Measurements from ENCODE around the gene VTI1A.

Gene VTI1A

DNA sequence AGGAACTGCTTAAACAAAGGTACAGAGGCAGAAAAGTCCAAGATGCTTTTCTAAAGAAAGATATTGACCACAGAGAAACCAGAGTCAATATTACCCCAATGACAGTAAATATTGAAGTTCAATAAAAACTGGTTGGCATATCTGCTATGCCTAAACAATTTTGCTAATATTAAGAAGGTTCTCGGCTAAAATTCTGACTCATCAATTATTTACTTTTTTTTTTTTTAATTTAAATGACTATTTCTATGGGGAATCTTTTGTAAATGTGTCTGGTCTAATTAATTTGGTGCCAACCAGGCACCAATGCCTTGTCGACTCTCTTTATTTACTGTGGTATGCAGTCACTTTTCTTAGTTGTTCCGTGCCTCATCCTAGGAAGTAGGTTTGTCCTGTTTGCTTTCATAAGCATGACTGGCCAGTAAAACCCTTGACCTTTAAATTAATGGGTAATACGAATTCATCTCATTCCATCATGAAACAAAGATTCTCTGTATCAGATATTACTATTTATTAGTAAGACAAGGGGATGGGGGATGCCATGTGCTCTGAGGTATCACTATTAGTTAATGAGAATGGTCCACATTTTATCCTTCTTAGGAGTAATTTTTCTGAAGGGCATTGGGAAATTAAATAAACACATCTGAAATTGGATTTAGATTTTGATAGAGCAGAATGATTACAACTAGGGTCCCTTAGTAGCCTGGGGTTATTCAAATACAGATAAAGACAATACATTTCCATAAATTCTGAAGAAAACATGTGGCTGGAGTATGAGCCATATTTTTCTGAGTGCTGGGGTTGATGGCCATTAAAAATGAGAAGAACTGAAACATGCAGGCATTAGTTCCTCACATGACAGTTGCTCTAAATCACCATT is 154.4 kb downstream of the VTI1A start:
- no peak for TF ChIP-seq CTCF (conservative IDR thresholded peaks at IDR 0.05; ENCODE audit: low read length)
- no peak for DNase-seq (ENCODE audit: low read depth)
- H3K4me3 ChIP-seq (ENCODE audit: low read length), result no peak overlapping the region

- no peak for TF ChIP-seq CTCF (conservative IDR thresholded peaks at IDR 0.05; ENCODE audit: low read length)
- H3K4me3 ChIP-seq (ENCODE audit: low read length), result no peak overlapping the region
- DNase-seq (ENCODE audit: low read depth), result no peak
These were observed 156.0 kb downstream of the VTI1A start for GRCh38 chr10:112603062-112603461.

- no peak for DNase-seq (ENCODE audit: low read depth)
- no peak for TF ChIP-seq CTCF (conservative IDR thresholded peaks at IDR 0.05; ENCODE audit: low read length)
- H3K4me3 ChIP-seq (ENCODE audit: low read length), result no peak overlapping the region
These were observed 158.0 kb downstream of the VTI1A start for GRCh38 chr10:112605063-112605462.

DNA sequence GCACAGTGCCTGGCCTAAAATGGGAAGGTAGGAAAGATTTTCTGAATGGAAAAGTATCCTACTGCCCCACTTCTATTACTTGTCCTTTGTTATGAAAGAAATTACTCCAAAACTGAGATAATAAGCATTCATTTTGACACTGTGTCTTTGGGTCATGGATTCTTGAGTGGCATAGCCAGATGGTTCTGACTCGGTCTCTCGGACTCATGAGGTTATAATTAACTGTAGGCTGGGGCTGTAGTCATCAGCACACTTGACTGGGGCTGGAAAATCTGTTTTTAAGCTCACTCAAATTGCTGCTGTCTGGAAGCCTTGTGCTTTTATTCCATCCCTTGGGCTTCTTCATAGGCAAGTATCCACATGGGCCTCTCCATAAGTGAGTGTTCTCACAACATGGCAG is 160.5 kb downstream of the VTI1A start:
- no peak overlapping the region for H3K4me3 ChIP-seq (ENCODE audit: low read length)
- no peak for DNase-seq (ENCODE audit: low read depth)
- no peak for TF ChIP-seq CTCF (conservative IDR thresholded peaks at IDR 0.05; ENCODE audit: low read length)

- no peak for TF ChIP-seq CTCF (conservative IDR thresholded peaks at IDR 0.05; ENCODE audit: low read length)
- H3K4me3 ChIP-seq (ENCODE audit: low read length), result no peak overlapping the region
- DNase-seq (ENCODE audit: low read depth), result no peak
These were observed 166.6 kb downstream of the VTI1A start for GRCh38 chr10:112613620-112614019.

DNA sequence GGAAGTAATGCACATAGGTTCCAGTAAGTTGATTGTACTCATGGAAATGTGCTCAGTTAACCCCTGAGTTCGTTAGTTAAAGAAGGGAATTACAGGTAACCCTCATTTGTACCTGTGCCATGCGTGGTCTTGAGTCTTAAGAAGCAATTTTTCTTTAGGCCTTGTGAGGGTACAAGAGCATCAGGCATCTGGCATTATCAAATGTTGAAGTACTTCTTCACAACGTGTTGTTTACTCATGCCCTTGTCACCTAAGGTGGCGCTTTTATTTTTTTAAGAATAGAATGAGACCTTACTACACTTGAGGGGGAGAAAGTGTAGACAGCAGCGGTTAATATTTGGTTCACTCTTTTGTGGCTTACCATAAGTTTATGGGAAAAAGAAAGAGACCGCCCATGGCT is 167.1 kb downstream of the VTI1A start:
- H3K4me3 ChIP-seq (ENCODE audit: low read length), result no peak overlapping the region
- no peak for TF ChIP-seq CTCF (conservative IDR thresholded peaks at IDR 0.05; ENCODE audit: low read length)
- no peak for DNase-seq (ENCODE audit: low read depth)

DNA sequence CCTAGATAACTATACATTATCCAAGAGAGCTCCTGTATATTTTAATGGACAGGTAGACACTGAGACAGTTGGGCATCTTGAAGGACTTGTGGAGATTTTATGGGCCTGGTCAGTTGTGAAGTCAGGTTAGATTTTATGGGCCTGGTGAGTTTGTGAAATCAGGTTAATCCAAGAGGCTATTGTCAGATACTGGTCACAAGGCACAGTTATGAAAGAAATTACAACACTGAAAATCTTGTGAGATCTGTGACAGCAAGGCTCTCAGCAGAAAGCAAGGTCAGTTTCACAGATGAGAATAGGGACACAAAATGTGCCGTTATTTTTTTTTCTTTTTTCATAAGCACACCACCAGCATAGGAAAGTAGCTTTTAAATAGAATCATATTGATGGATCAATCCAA is 167.6 kb downstream of the VTI1A start:
- no peak for TF ChIP-seq CTCF (conservative IDR thresholded peaks at IDR 0.05; ENCODE audit: low read length)
- H3K4me3 ChIP-seq (ENCODE audit: low read length), result no peak overlapping the region
- no peak for DNase-seq (ENCODE audit: low read depth)

Data from AG10803 (cell line).